ENCODE data around the gene PKN2.

Gene PKN2

GRCh38 chr1:88655685-88656299 is 28.3 kb upstream of the PKN2 start:
- Histone ChIP-seq H3K4me3 (ENCODE audit: low read length) (no peak overlapping the region), H3K4me1 (ENCODE audit: control insufficient read depth, insufficient read depth, low read length) (no peaks in the 10 kb centered on the region), H3K9ac (ENCODE audit: low read length) (no peak overlapping the region), H3K27ac (ENCODE audit: low read depth, low read length) (no peak overlapping the region), H3K36me3 (ENCODE audit: control insufficient read depth, insufficient read depth, low read length) (no peaks in the 10 kb centered on the region), H3K27me3 (ENCODE audit: control insufficient read depth, insufficient read depth, low read length) (no peaks in the 10 kb centered on the region)

DNA sequence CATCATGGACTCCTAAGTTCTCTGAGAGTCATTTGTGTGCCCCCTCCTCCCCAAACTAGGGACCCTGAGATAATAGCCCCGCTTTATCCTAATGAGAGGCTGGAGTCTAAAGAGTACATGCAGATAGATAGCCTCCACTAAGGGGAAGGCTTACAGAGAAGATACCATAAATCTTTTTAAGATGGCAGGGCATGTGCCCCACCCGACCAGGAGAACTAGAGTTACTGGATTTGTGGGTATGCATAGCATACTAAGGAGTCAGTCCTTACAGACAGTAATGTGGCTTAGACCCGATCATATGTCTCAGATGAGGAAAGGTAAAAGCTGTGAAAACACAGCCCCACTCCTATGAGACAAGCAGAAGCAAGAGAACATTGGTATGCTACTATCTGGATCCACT is 25.7 kb upstream of the PKN2 start:
- H3K9ac ChIP-seq (ENCODE audit: low read length), result no peak overlapping the region
- H3K4me1 ChIP-seq (ENCODE audit: control insufficient read depth, insufficient read depth, low read length), result no peaks in the 10 kb centered on the region
- no peak overlapping the region for H3K4me3 ChIP-seq (ENCODE audit: low read length)
- no peaks in the 10 kb centered on the region for H3K36me3 ChIP-seq (ENCODE audit: control insufficient read depth, insufficient read depth, low read length)
- no peak overlapping the region for H3K27ac ChIP-seq (ENCODE audit: low read depth, low read length)
- H3K27me3 ChIP-seq (ENCODE audit: control insufficient read depth, insufficient read depth, low read length), result no peaks in the 10 kb centered on the region

DNA sequence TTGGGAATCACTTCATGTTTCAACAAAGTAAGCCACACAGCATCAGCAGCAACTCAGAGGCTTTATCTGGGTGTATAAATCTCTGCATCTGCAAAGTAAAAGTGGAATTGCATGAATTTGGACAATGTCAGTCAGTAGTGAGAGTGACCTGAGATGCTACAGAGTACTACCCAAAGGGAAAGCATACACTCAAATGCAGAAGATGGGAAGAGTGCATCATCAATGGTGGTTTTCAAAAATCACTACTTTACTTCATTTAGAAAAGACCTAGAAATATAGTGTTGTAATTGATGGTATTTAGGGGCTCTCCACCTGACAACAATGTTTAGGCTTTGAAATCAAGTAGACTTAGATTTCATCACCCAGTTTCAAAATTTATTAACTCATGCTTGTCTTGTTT is 24.5 kb upstream of the PKN2 start:
- Histone ChIP-seq H3K27ac (ENCODE audit: low read depth, low read length) (no peak overlapping the region), H3K27me3 (ENCODE audit: control insufficient read depth, insufficient read depth, low read length) (no peaks in the 10 kb centered on the region), H3K4me1 (ENCODE audit: control insufficient read depth, insufficient read depth, low read length) (no peaks in the 10 kb centered on the region), H3K36me3 (ENCODE audit: control insufficient read depth, insufficient read depth, low read length) (no peaks in the 10 kb centered on the region), H3K9ac (ENCODE audit: low read length) (no peak overlapping the region), H3K4me3 (ENCODE audit: low read length) (no peak overlapping the region)

DNA sequence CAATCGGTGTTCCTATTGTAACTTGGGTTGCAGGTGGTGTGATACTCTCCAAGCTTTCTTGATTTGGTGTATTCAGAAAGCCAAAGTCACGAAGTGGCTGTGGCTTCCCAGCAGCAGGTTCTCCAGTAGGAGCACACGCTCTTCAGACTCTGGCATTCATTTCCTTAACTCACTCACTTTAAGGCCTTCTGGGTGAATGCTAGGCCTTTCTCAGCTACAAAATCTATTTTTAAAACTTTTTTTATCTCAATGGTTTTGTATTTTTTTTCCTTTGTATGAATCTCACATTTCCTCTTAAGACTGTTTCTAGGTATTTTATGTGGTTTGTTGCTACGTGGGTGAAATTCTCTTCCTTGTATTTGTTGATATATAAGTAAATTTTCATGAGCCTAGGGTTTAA is 22.9 kb upstream of the PKN2 start:
- H3K9ac ChIP-seq (ENCODE audit: low read length), result no peak overlapping the region
- H3K4me1 ChIP-seq (ENCODE audit: control insufficient read depth, insufficient read depth, low read length), result no peaks in the 10 kb centered on the region
- H3K4me3 ChIP-seq (ENCODE audit: low read length), result no peak overlapping the region
- no peak overlapping the region for H3K27ac ChIP-seq (ENCODE audit: low read depth, low read length)
- H3K27me3 ChIP-seq (ENCODE audit: control insufficient read depth, insufficient read depth, low read length), result no peaks in the 10 kb centered on the region
- no peaks in the 10 kb centered on the region for H3K36me3 ChIP-seq (ENCODE audit: control insufficient read depth, insufficient read depth, low read length)

- H3K27me3 ChIP-seq (ENCODE audit: control insufficient read depth, insufficient read depth, low read length), result no peaks in the 10 kb centered on the region
- H3K4me1 ChIP-seq (ENCODE audit: control insufficient read depth, insufficient read depth, low read length), result no peaks in the 10 kb centered on the region
- no peak overlapping the region for H3K9ac ChIP-seq (ENCODE audit: low read length)
- no peak overlapping the region for H3K27ac ChIP-seq (ENCODE audit: low read depth, low read length)
- no peak overlapping the region for H3K4me3 ChIP-seq (ENCODE audit: low read length)
- no peaks in the 10 kb centered on the region for H3K36me3 ChIP-seq (ENCODE audit: control insufficient read depth, insufficient read depth, low read length)
Measured at GRCh38 chr1:88661951-88662699, 21.9 kb upstream of the PKN2 start.

GRCh38 chr1:88662723-88663122 is 21.4 kb upstream of the PKN2 start:
- Histone ChIP-seq H3K27ac (ENCODE audit: low read depth, low read length) (no peak overlapping the region), H3K36me3 (ENCODE audit: control insufficient read depth, insufficient read depth, low read length) (no peaks in the 10 kb centered on the region), H3K4me3 (ENCODE audit: low read length) (no peak overlapping the region), H3K27me3 (ENCODE audit: control insufficient read depth, insufficient read depth, low read length) (no peaks in the 10 kb centered on the region), H3K4me1 (ENCODE audit: control insufficient read depth, insufficient read depth, low read length) (no peaks in the 10 kb centered on the region), H3K9ac (ENCODE audit: low read length) (no peak overlapping the region)

DNA sequence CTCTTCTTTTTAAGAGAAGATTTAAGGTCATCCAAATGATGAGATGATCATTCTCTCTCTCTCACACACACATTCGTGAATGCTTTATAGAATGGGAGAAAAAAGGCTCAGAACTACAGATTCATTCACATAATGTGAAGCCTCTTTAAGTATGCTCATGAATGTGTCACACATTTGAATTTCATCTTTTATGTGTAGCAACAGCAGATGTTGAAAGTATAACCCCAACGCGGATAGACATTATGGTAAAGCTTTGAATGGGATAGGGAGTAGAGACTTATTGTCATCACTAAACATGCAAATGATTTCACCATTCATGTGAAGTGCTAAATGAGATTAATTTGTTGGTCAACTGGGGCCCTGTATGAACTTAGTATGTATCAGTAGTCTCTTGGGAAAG is 15.7 kb upstream of the PKN2 start:
- H3K4me3 ChIP-seq (ENCODE audit: low read length), result no peak overlapping the region
- H3K4me1 ChIP-seq (ENCODE audit: control insufficient read depth, insufficient read depth, low read length), result no peaks in the 10 kb centered on the region
- H3K36me3 ChIP-seq (ENCODE audit: control insufficient read depth, insufficient read depth, low read length), result no peaks in the 10 kb centered on the region
- H3K9ac ChIP-seq (ENCODE audit: low read length), result no peak overlapping the region
- no peak overlapping the region for H3K27ac ChIP-seq (ENCODE audit: low read depth, low read length)
- no peaks in the 10 kb centered on the region for H3K27me3 ChIP-seq (ENCODE audit: control insufficient read depth, insufficient read depth, low read length)

- H3K27me3 ChIP-seq (ENCODE audit: control insufficient read depth, insufficient read depth, low read length), result no peaks in the 10 kb centered on the region
- H3K9ac ChIP-seq (ENCODE audit: low read length), result no peak overlapping the region
- no peak overlapping the region for H3K4me3 ChIP-seq (ENCODE audit: low read length)
- no peaks in the 10 kb centered on the region for H3K4me1 ChIP-seq (ENCODE audit: control insufficient read depth, insufficient read depth, low read length)
- no peak overlapping the region for H3K27ac ChIP-seq (ENCODE audit: low read depth, low read length)
- H3K36me3 ChIP-seq (ENCODE audit: control insufficient read depth, insufficient read depth, low read length), result no peaks in the 10 kb centered on the region
Measured at GRCh38 chr1:88670462-88670861, 13.6 kb upstream of the PKN2 start.

GRCh38 chr1:88673446-88673845 is 10.6 kb upstream of the PKN2 start:
- H3K4me1 ChIP-seq (ENCODE audit: control insufficient read depth, insufficient read depth, low read length), result no peaks in the 10 kb centered on the region
- H3K27me3 ChIP-seq (ENCODE audit: control insufficient read depth, insufficient read depth, low read length), result no peaks in the 10 kb centered on the region
- H3K9ac ChIP-seq (ENCODE audit: low read length), result no peak overlapping the region
- no peak overlapping the region for H3K27ac ChIP-seq (ENCODE audit: low read depth, low read length)
- H3K36me3 ChIP-seq (ENCODE audit: control insufficient read depth, insufficient read depth, low read length), result no peaks in the 10 kb centered on the region
- H3K4me3 ChIP-seq (ENCODE audit: low read length), result no peak overlapping the region

DNA sequence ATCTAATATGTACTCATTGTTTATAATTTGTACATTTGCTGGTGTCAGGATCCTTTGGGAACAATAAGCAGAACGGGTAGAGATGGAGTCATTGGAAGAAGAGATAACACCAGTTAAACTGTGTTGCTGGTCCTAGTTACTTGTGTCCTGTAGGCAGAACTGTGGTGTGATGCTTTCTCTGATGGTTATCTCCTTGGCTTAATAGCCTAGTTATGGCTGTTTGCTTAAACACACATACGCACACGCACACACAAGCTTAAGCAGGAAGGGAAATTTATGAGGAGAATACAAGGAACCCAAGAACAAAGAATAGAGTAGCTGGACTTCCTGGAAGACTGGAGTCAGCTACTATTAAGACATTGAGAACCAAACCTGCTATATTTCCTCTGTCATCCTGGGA is 5.7 kb upstream of the PKN2 start:
- H3K27ac ChIP-seq (ENCODE audit: low read depth, low read length), result no peak overlapping the region
- H3K4me3 ChIP-seq (ENCODE audit: low read length), result no peak overlapping the region
- peaks cover 4% of the 10 kb centered on the region for H3K4me1 ChIP-seq (ENCODE audit: control insufficient read depth, insufficient read depth, low read length)
- no peaks in the 10 kb centered on the region for H3K36me3 ChIP-seq (ENCODE audit: control insufficient read depth, insufficient read depth, low read length)
- no peak overlapping the region for H3K9ac ChIP-seq (ENCODE audit: low read length)
- no peaks in the 10 kb centered on the region for H3K27me3 ChIP-seq (ENCODE audit: control insufficient read depth, insufficient read depth, low read length)

- Histone ChIP-seq H3K27ac (ENCODE audit: low read depth, low read length) (no peak overlapping the region), H3K27me3 (ENCODE audit: control insufficient read depth, insufficient read depth, low read length) (no peaks in the 10 kb centered on the region), H3K36me3 (ENCODE audit: control insufficient read depth, insufficient read depth, low read length) (no peaks in the 10 kb centered on the region), H3K4me1 (ENCODE audit: control insufficient read depth, insufficient read depth, low read length) (peaks cover 4% of the 10 kb centered on the region), H3K9ac (ENCODE audit: low read length) (no peak overlapping the region), H3K4me3 (ENCODE audit: low read length) (no peak overlapping the region)
Measured at GRCh38 chr1:88680471-88680870, 3.6 kb upstream of the PKN2 start.

DNA sequence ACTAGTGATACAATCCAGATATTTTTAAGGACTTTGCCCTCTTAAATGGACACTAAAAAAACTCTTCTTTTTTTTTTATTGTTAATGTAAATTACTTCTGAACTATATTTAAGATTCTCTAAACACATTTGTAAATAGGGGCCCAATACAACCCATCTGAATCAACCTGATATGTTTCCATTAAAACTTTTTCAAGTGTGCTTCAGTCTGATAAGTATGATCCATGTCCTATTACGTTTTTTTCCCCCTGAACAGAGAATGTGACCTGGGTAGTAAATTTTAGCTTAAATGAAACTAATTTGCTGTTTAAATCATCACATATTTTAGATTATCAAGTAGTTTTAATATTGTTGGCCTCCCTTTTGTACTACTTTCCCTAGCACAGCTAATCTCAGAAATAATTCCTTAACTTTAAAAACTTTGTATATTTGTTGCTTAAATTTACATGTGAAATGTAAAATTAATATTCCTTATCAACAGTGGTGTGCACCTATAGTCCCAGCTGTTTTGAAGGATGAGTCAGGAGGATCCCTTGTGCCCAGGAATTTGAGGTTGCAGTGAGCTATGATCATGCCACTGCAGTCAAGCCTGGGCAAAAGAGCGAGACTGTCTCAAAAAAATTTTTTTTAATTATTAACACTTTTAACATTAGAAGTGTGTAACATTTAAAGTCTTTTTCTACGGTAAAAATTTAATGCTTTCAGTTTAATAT is 3.0 kb upstream of the PKN2 start:
- Histone ChIP-seq H3K4me1 (ENCODE audit: control insufficient read depth, insufficient read depth, low read length) (peaks cover 8% of the 10 kb centered on the region), H3K27me3 (ENCODE audit: control insufficient read depth, insufficient read depth, low read length) (no peaks in the 10 kb centered on the region), H3K36me3 (ENCODE audit: control insufficient read depth, insufficient read depth, low read length) (no peaks in the 10 kb centered on the region)

More for the DNA sequence above, 3.0 kb upstream of the PKN2 start:
- Histone ChIP-seq H3K4me3 (ENCODE audit: low read length) (no peak overlapping the region), H3K27ac (ENCODE audit: low read depth, low read length) (no peak overlapping the region), H3K9ac (ENCODE audit: low read length) (no peak overlapping the region)

All from rectal smooth muscle tissue (tissue), 1 donor.